NCI-H1417 treated with DMSO at 0.1 percent for 48 hours (cell line): Measurements from ENCODE around the gene PDE8A.
"Not testable (repeated sequence)": the region's sequence is repeated elsewhere in the genome, so short reads cannot be mapped to it uniquely, and the experiment has no call there.

Experiments
- DNase-seq: peaks from one replicate; lab custom pipeline; 2025; lab: John Stamatoyannopoulos, UW

PDE8A gene

GRCh38 chr15:84961707-84962106 lies 19.9 kb upstream of the PDE8A start:
- DNase-seq = no peak

- no peak for DNase-seq
Measured at GRCh38 chr15:84962955-84963354, 18.7 kb upstream of the PDE8A start.

- no peak for DNase-seq
Measured at GRCh38 chr15:84967380-84967779, 14.3 kb upstream of the PDE8A start.

GRCh38 chr15:84968301-84968700 lies 13.4 kb upstream of the PDE8A start:
- no peak for DNase-seq

GRCh38 chr15:84969257-84969656 lies 12.4 kb upstream of the PDE8A start:
- no peak for DNase-seq

- no peak for DNase-seq
Measured at GRCh38 chr15:84970843-84971242, 10.8 kb upstream of the PDE8A start.

GRCh38 chr15:84973492-84974460 lies 7.9 kb upstream of the PDE8A start:
- DNase-seq = no peak

- no peak for DNase-seq
Measured at GRCh38 chr15:84975871-84976351, 5.7 kb upstream of the PDE8A start.

- DNase-seq = no peak
Measured at GRCh38 chr15:84976746-84977345, 4.8 kb upstream of the PDE8A start.

- no peak for DNase-seq
Measured at GRCh38 chr15:84979651-84980050, 2.0 kb upstream of the PDE8A start.

GRCh38 chr15:84980196-84981053 lies 1.2 kb upstream of the PDE8A start:
- peak; percentile 48 for DNase-seq

GRCh38 chr15:84981054-84981710 lies 474 bp upstream of the PDE8A start:
- DNase-seq = peak; percentile 65

- no peak for DNase-seq
Measured at GRCh38 chr15:84982301-84982920, 755 bp downstream of the PDE8A start.

GRCh38 chr15:84983294-84983693 lies 1.6 kb downstream of the PDE8A start:
- DNase-seq = no peak

- no peak for DNase-seq
Measured at GRCh38 chr15:84983711-84984110, 2.1 kb downstream of the PDE8A start.

GRCh38 chr15:84985158-84985557 lies 3.5 kb downstream of the PDE8A start:
- DNase-seq = no peak

GRCh38 chr15:84987351-84987750 lies 5.7 kb downstream of the PDE8A start:
- DNase-seq = not testable (repeated sequence)

GRCh38 chr15:84987949-84988624 lies 6.4 kb downstream of the PDE8A start:
- no peak for DNase-seq

- DNase-seq = no peak
Measured at GRCh38 chr15:84988909-84989644, 7.4 kb downstream of the PDE8A start.

GRCh38 chr15:84990507-84990906 lies 8.9 kb downstream of the PDE8A start:
- no peak for DNase-seq
